Skin epidermis (tissue), 12 donors: ENCODE measurements around the gene ULK3.

ENCODE experiments used
- H3K27ac ChIP-seq, 21 experiments: fragments of 200-600 bp; sonication (generic) in 11 of 21; one replicate each; pipeline ENCODE4 v1.5.0; 2020; ENCODE audit warnings: mild to moderate bottlenecking in 3 of 21, inconsistent platforms in 2 of 21, moderate library complexity in 2 of 21
- H3K4me3 ChIP-seq, 7 experiments: fragments of 200-600 bp; sonication (generic) in 2 of 7; one replicate each; pipeline ENCODE4 v1.5.0; 2020; ENCODE audit warnings: inconsistent platforms in 2 of 7, mild to moderate bottlenecking in 2 of 7, moderate library complexity in 1 of 7

ULK3 gene

DNA sequence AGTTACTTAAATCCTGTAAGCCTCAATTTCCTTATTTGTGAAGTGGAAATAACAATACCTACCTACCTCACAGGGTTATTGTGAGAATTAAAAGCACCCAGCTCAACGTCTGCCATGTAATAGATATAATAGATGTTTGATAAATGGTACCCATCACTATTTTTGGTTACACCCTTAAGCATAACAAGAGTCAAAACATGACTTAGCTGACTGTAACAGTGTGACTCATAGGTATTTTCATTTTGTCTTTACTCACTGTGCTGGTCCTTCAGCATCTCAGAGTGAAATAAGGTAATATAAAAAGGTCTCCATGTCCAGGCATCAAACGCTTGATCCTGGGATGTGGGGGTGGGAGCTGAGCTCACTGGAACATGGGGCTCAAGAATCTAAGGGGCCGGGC lies 13.5 kb downstream of the ULK3 start:
- no peak overlapping the region for H3K4me3 ChIP-seq
- H3K27ac ChIP-seq = no peak overlapping the region

DNA sequence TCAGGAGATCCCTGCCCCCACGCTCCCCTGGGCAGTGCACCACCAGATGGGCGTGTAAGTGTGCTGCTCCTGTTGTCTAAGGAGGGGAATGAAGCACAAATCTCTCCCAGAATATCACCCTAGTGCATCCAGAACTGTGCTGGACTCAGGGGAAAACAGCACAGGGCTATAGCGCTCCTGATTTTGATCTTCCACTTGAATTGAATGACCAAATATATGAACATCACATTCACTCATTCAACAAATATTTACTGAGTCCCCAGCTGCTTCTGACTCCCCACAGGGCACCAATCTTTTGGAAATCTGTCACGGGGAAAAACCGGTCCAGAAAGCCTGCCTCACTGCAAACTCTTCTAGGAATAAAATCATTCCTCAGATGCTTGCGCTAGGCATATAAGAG lies 14.1 kb downstream of the ULK3 start:
- Histone ChIP-seq H3K4me3 (no peak overlapping the region), H3K27ac (no peak overlapping the region)

DNA sequence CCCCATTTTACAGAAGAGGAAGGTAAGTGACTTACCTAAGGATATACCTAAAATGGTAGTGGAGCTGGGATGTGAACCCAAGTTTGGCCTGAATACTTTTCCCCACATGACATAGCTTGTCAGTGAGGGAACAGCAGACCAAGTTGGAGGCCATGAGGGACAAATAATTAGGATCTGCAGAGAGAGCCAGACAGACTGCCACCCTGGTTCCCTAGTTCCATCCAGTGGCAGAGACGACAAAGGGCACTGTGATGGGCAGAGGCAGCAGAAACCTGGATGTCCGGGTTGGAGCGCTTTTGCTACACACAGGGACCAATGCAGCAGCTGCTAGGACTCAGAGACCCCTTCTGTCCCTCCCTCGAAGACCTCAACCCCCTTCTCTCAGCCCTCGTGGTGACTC lies 15.3 kb downstream of the ULK3 start:
- H3K27ac ChIP-seq = no peak overlapping the region
- H3K4me3 ChIP-seq = no peak overlapping the region

DNA sequence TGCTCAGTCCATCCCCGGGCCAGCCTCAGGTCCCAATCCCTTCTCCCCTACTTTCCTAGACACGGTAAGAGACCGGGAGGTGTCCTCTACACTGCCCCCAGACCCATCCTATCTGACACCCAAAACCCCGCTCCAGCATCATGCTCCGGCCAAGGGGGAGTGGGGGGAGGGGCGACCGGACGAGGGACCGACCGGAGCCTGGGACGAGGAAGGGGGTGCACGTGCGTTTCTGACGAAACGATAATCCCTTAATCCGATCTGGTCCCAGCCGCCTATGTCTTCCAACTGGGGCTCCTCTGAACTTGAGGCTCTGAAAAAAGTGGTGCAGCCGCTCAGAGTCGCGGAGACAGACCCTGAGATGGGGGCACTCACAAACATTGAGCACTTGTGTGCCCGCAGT lies 16.0 kb downstream of the ULK3 start:
- H3K4me3 ChIP-seq = no peak overlapping the region
- H3K27ac ChIP-seq = no peak overlapping the region

DNA sequence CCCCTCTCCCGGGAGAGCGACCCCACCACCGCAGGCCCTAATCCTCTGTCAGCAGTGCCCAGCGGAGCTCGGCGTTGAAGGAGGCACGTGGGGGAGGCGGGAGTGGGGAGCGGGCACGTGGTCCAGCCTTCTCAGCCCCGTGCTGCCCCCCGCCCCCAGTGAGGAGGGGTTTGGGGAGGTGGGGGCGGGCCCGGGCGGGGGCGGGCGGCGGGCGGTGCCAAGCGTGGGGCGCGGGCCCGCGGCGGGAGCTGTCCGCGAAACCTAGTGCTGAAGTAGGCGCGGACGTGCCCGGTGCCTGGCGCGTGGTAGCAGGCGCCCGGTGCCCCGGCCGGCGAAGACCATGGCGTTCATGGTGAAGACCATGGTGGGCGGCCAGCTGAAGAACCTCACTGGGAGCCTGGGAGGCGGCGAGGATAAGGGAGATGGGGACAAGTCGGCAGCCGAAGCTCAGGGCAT lies 16.6 kb downstream of the ULK3 start, which contains the start of gene CPLX3:
TSS of gene CPLX3 (plus strand) at position 264 of the 456 bp plus-strand sequence. CDS start at position 341, 77 bp downstream.
- Histone ChIP-seq H3K27ac (no peak within 1 kb of the TSS), H3K4me3 (no peak within 1 kb of the TSS)

DNA sequence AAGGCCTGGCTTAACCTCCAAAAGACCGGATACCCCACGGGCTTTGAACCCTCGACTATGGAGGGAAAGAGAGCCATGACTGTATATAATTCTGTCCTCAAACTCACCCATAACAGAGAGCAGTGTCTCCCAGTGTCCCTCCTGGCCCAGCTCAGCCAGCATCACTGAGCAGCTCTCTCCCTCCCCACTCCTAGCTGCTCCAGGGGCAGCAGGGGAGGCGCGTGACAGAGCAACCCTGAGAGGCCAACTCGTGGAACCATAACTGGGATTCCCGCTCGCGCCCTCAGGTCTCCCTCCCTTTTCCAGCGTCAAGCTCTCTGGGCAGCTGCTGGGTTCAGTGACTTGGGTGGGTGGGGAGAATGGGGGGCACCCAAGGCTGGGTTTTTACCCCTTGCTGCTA lies 17.1 kb downstream of the ULK3 start:
- Histone ChIP-seq H3K4me3 (no peak overlapping the region), H3K27ac (no peak overlapping the region)

DNA sequence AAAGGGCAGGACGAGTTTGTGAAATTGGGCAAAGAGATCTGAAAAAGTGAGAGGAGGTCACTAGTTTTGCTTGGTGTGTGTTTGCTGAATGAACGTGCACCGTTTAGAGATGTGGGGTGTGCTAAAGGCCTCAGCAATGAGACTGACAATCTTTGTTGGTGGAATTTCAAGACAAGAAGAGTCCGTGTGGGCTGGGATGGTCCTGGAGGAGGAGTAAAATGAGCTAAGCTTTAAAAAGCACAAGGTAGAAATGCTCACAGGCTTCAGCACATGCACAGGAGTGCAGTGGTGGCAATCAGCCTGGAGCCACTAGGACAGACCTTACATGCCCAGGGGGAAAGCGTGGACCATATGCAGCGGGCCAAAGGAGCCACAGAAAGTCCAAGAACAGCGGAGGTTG lies 18.0 kb downstream of the ULK3 start:
- Histone ChIP-seq H3K4me3 (no peak overlapping the region), H3K27ac (no peak overlapping the region)

DNA sequence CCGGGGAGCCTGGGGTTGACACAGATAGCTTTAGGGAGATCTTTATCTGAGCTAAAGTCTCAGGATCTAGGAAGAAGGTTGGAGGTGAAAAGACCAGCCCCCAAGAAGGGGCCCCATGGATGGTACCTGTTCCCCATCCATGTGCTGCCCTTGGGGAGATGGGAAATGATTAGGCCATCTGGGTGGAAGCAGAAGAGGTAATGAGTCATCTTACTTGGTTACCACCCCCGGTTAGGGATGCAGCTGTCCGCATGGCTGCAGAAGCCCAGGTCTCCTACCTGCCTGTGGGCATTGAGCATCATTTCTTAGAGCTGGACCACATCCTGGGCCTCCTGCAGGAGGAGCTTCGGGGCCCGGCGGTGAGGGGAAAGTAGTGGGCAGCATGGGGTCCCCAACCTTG lies 19.6 kb downstream of the ULK3 start:
- Histone ChIP-seq H3K27ac (no peak overlapping the region), H3K4me3 (no peak overlapping the region)

DNA sequence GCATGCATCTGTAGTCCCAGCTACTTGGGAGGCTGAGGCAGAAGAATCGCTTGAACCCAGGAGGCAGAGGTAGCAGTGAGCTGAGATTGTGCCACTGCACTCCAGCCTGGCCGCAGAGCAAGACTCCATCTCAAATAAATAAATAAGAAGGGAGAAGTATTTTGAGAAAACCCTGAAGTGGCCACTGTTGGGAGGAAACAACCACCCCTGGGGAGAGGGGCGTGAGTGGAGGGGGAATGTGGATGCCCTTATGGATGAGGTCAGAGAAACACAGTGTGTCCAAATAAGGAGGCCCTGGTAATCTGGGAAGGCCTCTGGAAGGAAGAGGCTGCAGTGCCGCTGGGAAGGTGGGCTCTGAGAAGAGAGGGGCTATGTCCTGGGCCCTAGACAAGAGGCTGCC lies 20.7 kb downstream of the ULK3 start:
- H3K4me3 ChIP-seq = no peak overlapping the region
- H3K27ac ChIP-seq = no peak overlapping the region

DNA sequence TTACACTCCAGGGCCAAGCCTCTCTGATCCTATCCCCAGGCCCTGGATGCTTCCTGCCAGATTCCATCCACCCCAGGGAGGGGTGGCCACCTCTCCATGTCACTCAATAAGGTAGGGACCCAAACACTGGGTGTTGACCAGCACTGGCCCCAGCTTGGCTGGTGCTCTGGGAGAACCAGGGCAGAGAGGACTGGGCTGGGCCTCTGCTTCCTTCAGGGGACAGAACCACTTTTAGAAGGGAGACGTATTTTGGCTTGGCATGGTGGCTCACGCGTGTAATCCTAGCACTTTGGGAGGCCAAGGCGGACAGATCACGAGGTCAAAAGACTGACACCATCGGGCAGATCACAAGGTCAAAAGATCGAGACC lies 21.2 kb downstream of the ULK3 start:
- Histone ChIP-seq H3K4me3 (no peak overlapping the region), H3K27ac (peak overlapping the region in 2 of 21 experiments; percentile 29 to 46)

DNA sequence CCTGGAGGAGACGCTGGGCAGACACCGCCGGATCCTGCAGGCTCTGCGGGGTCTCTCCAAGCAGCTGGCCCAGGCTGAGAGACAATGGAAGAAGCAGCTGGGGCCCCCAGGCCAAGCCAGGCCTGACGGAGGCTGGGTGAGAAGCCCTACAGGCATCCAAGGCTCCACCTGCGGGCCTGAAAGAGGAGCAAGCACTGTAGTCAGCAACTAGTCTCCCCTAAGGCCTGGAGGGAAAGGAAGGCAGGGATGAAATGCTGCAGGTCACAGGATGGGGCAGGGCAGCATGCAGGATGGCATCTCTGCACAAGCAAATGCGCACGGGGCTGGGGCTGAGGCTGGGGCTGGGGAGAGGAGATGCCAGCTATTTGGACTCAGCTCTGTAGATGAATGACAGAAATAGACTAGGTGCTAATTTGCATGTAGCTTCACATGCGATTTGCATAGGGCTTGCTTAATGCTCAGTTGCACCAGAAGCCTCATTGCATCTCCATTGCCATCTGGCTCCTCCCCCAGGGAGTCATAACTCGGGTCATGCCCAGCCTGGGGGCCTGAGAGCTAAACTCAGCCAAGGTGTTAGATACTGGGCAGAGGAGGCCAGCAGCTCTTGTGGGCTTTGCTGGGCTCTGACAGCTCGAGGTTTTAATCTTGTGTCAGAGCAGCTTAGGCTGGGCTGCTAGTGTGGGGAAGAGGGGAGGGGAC lies 21.7 kb downstream of the ULK3 start:
- peak overlapping the region in 2 of 21 experiments; percentile 29 to 46 for H3K27ac ChIP-seq
- H3K4me3 ChIP-seq = no peak overlapping the region

DNA sequence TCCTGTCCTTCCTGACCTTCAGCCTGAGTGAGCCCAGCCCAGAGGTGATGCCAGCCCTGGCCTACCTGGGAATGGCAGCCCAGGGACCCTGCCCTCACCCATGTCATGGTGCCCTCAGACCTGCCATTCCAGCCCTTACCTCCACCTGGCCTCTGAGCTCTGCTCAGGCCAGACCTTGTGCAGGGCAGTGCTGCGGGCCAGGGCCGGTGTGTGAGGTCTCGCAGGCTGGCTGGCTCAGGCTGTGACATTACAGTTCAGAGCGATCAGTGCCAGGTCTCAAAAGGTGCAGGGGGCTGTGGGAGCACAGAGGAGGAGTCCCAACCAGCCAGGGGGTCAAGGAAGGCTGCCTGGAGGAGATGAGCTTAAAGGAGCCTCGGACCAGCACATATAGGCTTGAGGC lies 22.9 kb downstream of the ULK3 start:
- Histone ChIP-seq H3K4me3 (no peak overlapping the region), H3K27ac (peak overlapping the region in 1 of 21 experiments; percentile 9)

DNA sequence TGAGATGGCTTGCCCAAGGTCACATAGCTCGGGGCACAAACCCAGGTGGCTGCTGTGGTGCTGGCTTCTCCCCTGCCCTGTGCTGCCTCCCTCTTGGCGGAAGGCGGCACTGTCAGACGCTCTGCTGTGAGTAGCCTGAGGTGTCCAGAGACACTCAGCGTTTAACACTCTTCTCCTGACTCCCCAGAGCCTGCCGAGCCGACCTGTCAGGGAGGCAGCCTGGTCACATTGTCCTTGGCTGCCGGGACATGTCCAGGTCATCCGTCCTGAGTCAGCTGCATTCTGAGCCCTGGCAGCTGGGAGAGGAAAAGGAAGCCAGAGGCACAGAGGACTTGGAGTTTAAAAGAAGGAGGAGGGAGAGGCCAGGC lies 25.6 kb downstream of the ULK3 start:
- peak overlapping the region in 2 of 21 experiments; percentile 18 to 38 for H3K27ac ChIP-seq
- H3K4me3 ChIP-seq = no peak overlapping the region

DNA sequence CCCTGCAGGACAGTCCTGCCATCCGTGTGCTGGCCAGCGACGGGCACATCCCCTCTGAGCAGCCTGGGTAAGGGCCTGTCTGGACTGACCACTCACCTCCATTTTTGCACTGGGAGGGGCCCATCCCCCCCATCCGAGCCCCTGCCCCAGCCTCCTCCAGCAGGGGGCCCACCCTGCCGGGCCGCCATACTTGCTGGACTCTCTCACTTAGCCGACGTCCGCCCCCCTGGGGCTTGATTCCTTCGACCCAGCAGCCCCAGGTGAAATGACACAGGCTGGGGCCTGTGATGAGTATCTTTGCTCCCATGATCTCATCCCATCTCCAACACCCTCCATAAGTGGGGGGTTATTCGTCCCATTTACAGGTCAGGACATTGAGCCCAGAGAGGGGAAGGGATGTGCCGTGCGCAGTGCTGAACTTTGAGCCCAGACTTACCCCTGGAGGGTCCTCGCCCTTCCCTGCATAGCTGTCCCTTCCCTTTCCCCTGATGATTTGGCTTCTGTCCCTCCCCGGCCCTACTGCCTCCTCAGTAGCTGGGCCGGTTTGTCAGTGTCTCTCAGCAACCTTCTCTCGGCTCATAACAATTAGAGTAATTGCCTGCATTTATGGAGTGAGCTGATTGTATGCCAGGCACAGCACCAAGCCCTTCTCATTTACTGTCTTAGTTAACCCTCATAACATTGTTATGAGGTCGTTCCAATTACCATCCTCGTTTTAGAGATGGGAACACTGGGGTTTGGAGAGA lies 26.2 kb downstream of the ULK3 start:
- H3K27ac ChIP-seq = peak overlapping the region in 4 of 21 experiments; percentile 18 to 38 (median 32)
- H3K4me3 ChIP-seq = no peak overlapping the region

DNA sequence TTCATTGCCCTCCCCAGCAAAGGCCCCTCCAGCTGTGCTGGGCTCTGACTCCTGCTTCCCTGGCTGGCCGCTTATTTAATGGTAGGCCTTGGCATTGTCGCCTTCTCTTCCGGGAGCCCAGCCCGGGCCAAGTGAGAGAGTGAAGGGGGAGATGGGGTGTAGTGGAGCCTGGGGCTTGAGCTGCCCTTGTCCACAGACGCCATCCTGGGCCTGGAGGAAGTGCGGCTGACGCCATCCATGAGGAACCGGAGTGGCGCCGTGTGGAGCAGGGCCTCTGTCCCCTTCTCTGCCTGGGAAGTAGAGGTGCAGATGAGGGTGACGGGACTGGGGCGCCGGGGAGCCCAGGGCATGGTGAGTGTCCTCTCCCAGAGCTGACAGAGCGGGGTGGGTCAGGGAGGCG lies 27.0 kb downstream of the ULK3 start:
- Histone ChIP-seq H3K27ac (no peak overlapping the region), H3K4me3 (no peak overlapping the region)

DNA sequence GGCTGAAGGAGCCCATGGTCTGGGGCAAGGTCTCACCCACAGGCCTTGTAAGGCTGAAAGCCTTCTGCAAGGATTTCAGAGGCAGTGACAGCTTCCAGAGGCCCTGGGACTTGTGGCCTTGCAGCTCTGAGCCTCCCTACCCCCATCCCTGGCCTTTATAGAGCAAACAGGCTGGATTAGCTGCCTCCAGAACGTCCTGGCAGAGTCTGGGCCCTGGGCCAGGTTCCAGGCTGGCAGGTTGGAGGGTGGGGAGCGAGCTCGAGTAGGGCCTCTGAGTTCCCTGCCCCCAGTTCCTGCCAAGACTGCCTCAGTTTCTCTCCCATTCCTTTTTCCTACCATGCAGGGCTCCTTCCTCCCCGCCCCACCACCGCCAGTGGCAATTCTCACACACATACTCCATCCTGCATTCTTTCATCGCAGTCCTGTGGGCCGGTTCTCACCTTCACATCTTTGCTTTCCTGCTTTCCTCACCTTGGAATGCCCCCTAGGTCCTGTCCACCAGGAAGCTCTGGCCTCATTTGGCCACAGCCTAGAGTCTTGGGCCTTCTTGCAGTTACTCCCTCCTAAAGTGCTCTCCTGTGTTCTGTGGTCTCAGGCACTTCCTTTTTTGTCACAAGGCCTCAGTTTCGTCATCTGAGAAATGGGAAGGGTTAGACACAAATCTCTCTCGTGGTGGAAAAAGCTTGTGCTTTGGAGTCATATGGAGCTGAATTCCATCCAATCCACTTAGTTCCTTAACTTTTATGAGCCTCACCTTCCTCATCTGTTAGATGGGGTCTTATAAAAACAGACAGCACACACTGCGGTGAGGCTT lies 27.6 kb downstream of the ULK3 start:
- Histone ChIP-seq H3K4me3 (no peak overlapping the region), H3K27ac (no peak overlapping the region)

DNA sequence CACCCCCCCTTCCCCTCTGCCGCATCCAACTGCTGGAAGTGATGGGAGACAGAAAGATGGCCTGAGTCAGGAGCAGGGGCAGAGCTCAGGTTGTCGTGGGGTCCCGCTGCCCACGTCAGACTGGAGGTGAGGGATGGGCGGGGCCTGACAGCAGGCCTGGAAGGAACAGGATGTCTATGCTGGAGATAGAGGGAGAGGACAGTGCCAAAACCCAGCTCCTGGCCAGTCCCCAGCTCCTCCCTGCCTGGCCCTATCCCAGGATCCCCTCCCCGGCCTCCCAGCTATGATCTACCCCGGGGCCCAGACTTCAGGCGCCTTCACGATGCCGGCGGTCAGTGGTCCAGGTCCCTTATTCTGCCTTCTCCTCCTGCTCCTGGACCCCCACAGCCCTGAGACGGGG lies 30.4 kb downstream of the ULK3 start, which contains the start of gene LMAN1L:
TSS of gene LMAN1L (plus strand) at position 303 of the 400 bp plus-strand sequence. CDS start at position 323, 20 bp downstream.
- no peak within 1 kb of the TSS for H3K4me3 ChIP-seq
- no peak within 1 kb of the TSS for H3K27ac ChIP-seq

DNA sequence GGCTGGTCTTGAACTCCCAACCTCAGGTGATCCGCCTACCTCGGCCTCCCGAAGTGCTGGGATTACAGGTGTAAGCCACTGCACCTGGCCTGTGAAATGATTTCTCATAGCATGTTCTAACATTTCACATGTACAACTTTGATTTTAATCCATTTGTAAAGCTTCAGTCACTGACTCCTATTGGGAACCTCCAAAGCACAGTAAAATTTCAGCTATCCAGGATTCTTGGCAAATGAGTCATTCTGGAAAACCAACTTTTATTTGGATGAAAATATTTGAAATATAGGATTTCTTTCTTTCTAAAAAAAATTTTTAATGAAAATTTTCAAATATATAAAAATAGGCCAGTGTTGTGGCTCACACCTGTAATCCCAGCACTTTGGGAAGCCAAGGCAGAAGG lies 33.0 kb downstream of the ULK3 start:
- Histone ChIP-seq H3K27ac (no peak overlapping the region), H3K4me3 (no peak overlapping the region)

DNA sequence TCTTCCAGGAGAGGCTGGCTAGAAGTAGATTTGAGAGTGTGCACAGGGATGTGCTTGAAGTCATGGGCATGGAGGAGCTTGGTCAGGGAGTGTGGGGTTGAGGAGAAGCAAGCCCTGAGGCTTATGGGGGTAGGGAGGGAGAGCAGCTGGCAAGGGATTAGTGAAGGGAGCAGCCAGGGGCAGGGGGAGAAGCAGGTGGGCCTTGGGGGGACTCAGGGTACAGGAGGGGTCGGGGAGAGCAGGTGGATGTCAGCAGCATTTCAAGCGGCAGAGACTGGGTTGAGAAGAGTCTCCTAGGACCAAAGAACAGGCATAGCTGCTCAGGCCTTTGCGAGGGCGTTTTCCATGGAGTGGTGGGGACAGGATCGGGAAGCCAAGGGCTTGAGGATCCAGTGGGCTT lies 33.7 kb downstream of the ULK3 start:
- Histone ChIP-seq H3K4me3 (no peak overlapping the region), H3K27ac (no peak overlapping the region)

DNA sequence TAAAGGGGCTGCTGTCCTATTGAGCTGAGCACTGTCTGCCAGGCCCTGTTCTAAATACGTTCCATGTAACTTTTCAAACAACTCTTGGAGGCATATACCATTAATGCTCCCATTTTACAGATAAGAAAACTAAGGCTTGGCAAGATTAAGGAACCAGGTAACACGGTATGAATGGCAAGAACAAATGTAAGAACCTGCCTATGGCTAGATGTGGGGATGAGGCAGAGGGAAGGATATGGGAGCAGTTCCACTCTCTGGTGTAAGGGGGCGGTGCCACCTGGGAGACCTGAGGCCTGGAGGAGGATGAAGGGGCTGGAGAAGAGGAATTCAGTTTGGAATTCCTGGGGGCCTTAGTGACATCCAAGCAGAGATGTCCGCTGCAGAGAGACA lies 34.1 kb downstream of the ULK3 start:
- Histone ChIP-seq H3K27ac (no peak overlapping the region), H3K4me3 (no peak overlapping the region)
